A673 (cell line): ENCODE results near the gene IDE. TPM values are rescaled to one million over a fixed set of nuclear protein-coding genes. Genes with fewer than 3 reads are reported as not detected.
"Not testable (repeated sequence)": the region's sequence is repeated elsewhere in the genome, so short reads cannot be mapped to it uniquely, and the experiment has no call there.

Experiments used
- BruUV-seq: library from RNA; stranded (reverse); fragments of 400-500 nt; replicated peaks from 2 replicates; lab custom pipeline; 2021; lab: Mats Ljungman, UMichigan
- CTCF ChIA-PET: fragments of 300-600 bp; sonication (Branson Sonifier 250); formaldehyde crosslinking; loops from one replicate; lab custom pipeline; 2022; ENCODE audit warnings: antibody characterized with exemption; lab: Charles Lee
- POLR2A ChIA-PET: fragments of 300-600 bp; sonication (Branson Sonifier 250); formaldehyde crosslinking; loops from one replicate; lab custom pipeline; 2022; ENCODE audit warnings: antibody characterized with exemption; ENCODE audit not compliant: low non-redundant PET; lab: Charles Lee
- DNase-seq: peaks from one replicate; pipeline ENCODE4 v3.0.0-alpha.2; 2015; ENCODE audit warnings: low spot score
- H3K27ac ChIP-seq: fragments of 200-600 bp; sonication (generic); 2 replicates; pipeline ENCODE4 v1.5.1; 2016; ENCODE audit warnings: mixed run types, low read depth, mild to moderate bottlenecking, mixed read lengths, antibody characterized with exemption, low read length; ENCODE audit not compliant: poor library complexity, severe bottlenecking
- H3K27me3 ChIP-seq: fragments of 200-600 bp; sonication (generic); replicated peaks from 2 replicates; pipeline ENCODE4 v1.6.1; 2017; ENCODE audit warnings: mixed run types, low read depth, mild to moderate bottlenecking, mixed read lengths, antibody characterized with exemption, low read length; ENCODE audit not compliant: insufficient read depth, poor library complexity
- H3K36me3 ChIP-seq: fragments of 200-600 bp; sonication (generic); 2 replicates; pipeline ENCODE4 v1.6.1; 2016; ENCODE audit warnings: mixed run types, mild to moderate bottlenecking, mixed read lengths, antibody characterized with exemption, low read length; ENCODE audit not compliant: insufficient read depth, poor library complexity, severe bottlenecking
- H3K4me1 ChIP-seq: fragments of 200-600 bp; sonication (generic); 2 replicates; pipeline ENCODE4 v1.6.1; 2017; ENCODE audit warnings: mixed run types, mild to moderate bottlenecking, mixed read lengths, antibody characterized with exemption, low read length; ENCODE audit not compliant: insufficient read depth, poor library complexity, severe bottlenecking
- H3K4me3 ChIP-seq: fragments of 200-600 bp; sonication (generic); 2 replicates; pipeline ENCODE4 v1.5.1; 2016; ENCODE audit warnings: low read depth, mixed run types, mild to moderate bottlenecking, mixed read lengths, low read length; ENCODE audit not compliant: poor library complexity, severe bottlenecking
- H3K9me3 ChIP-seq: fragments of 200-600 bp; sonication (generic); 2 replicates; pipeline ENCODE4 v1.6.1; 2016; ENCODE audit warnings: mixed run types, low read depth, mild to moderate bottlenecking, mixed read lengths, antibody characterized with exemption, low read length; ENCODE audit not compliant: poor library complexity, severe bottlenecking
- EZH2 ChIP-seq: fragments of 200-600 bp; sonication (generic); IDR thresholded peaks from 2 replicates; pipeline ENCODE4 v1.6.1; 2017; ENCODE audit warnings: borderline replicate concordance, low read depth, mild to moderate bottlenecking, mixed read lengths, antibody characterized with exemption, low read length; ENCODE audit not compliant: poor library complexity, severe bottlenecking
- intact Hi-C: fragments of 100-400 bp; cut with micrococcal nuclease; formaldehyde crosslinking; loops from one replicate; pipeline ENCODE4 v1.10.0; 2022; ENCODE audit not compliant: unreplicated experiment
- total RNA-seq: library from RNA; stranded (reverse); gene quantifications from 2 replicates; pipeline ENCODE4 v1.2.3, GENCODE V29; 2021
- TF ChIP-seq, protein P1 (sequence below): fragments of 300-800, 200-600 bp; sonication (generic); conservative IDR thresholded peaks from 2 replicates; pipeline ENCODE4 v1.5.1; 2017; ENCODE audit warnings: low read depth, mild to moderate bottlenecking, antibody characterized with exemption, low read length, moderate library complexity, mixed read lengths

The IDE gene
- total RNA-seq, 1 experiment from 2014 or later: 87.8 TPM

DNA sequence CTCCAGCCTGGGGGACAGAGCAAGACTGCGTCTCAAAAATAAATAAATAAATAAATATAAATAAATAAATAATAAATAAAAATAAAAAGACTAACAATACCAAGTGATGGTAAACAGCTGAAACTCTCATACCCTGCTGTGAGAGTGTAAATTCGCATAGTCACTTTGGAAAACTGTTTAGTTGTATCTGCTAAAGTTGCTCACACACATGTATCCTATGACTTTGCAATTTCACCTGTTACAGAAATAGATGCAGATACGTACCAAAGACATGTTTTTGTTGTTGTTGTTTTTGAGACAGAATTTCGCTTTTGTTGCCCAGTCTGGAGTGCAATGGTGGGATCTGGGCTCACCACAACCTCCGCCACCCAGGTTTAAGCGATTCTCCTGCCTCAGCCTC, 135.7 kb downstream of the IDE start:
- BruUV-seq: no TSS peak
- ChIA-PET CTCF (no interaction called here), POLR2A (no interaction called here)
- Histone ChIP-seq H3K4me3 (no peak overlapping the region), H3K27ac (no peak overlapping the region), H3K27me3 (no peaks in the 10 kb centered on the region), H3K9me3 (no peaks in the 10 kb centered on the region), H3K4me1 (no peaks in the 10 kb centered on the region), H3K36me3 (no peaks in the 10 kb centered on the region)
- DNase-seq: no peak
- TF ChIP-seq, protein P1, sequence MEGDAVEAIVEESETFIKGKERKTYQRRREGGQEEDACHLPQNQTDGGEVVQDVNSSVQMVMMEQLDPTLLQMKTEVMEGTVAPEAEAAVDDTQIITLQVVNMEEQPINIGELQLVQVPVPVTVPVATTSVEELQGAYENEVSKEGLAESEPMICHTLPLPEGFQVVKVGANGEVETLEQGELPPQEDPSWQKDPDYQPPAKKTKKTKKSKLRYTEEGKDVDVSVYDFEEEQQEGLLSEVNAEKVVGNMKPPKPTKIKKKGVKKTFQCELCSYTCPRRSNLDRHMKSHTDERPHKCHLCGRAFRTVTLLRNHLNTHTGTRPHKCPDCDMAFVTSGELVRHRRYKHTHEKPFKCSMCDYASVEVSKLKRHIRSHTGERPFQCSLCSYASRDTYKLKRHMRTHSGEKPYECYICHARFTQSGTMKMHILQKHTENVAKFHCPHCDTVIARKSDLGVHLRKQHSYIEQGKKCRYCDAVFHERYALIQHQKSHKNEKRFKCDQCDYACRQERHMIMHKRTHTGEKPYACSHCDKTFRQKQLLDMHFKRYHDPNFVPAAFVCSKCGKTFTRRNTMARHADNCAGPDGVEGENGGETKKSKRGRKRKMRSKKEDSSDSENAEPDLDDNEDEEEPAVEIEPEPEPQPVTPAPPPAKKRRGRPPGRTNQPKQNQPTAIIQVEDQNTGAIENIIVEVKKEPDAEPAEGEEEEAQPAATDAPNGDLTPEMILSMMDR: no peak
- intact Hi-C loops: loop anchor here (10.0 kb wide), 2 partner anchors 223 to 673 kb away; no protein-coding TSS in a partner anchor

DNA sequence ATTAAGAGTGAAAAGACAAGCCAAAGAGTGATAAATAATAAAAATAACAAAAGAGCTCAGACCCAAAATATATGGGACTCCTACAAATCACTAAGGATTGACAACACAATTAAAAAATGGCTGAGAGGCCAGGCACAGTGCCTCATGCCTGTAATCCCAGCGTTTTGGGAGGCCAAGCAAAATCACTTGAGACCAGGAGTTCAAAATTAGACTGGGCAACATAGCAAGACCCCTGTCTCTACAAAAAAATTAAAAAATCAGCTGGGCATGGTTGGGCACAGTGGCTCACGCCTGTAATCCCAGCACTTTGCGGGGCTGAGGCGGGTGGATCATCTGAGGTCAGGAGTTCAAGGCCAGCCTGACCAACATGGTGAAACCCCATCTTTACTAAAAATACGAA, 137.3 kb downstream of the IDE start:
- TF ChIP-seq EZH2: no peak
- TF ChIP-seq, protein P1: no peak
- H3K4me3 ChIP-seq: no peak overlapping the region
- no peak overlapping the region for H3K27ac ChIP-seq
- no peaks in the 10 kb centered on the region for H3K27me3 ChIP-seq
- intact Hi-C loops: loop anchor here (10.0 kb wide), 2 partner anchors 222 to 672 kb away; no protein-coding TSS in a partner anchor
- BruUV-seq: no TSS peak
- CTCF ChIA-PET: no interaction called here
- DNase-seq: no peak
- H3K9me3 ChIP-seq: no peaks in the 10 kb centered on the region
- H3K4me1 ChIP-seq: no peaks in the 10 kb centered on the region
- POLR2A ChIA-PET: no interaction called here
- H3K36me3 ChIP-seq: no peaks in the 10 kb centered on the region

GRCh38 chr10:92436065-92436464, 137.8 kb downstream of the IDE start:
- intact Hi-C loops: loop anchor here (10.0 kb wide), 2 partner anchors 221 to 671 kb away; no protein-coding TSS in a partner anchor
- H3K4me3 ChIP-seq, H3K27ac ChIP-seq, CTCF ChIA-PET, H3K9me3 ChIP-seq, BruUV-seq, POLR2A ChIA-PET, H3K4me1 ChIP-seq, DNase-seq, H3K27me3 ChIP-seq, H3K36me3 ChIP-seq: not testable (repeated sequence)

DNA sequence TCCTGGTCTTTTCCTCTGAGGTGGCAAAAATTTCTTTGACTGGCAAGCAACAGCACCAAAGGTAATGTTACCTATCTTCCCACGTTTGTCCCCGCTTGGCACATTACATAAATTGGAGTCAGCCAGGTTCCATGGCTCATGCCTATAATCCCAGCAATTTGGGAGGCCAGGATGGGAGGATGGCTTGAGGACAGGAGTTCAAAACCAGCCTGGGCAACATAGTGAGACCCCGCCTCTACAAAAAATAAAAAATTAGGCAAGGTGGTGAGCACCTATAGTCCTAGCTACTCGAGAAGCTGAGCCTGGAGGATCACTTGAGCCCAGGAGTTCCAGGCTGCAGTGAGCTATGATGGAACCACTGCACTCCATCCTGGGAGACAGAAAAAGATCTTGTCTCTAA, 139.5 kb downstream of the IDE start:
- no peak for TF ChIP-seq EZH2
- TF ChIP-seq, protein P1: no peak
- no peaks in the 10 kb centered on the region for H3K4me1 ChIP-seq
- no peak overlapping the region for H3K27ac ChIP-seq
- H3K9me3 ChIP-seq: no peaks in the 10 kb centered on the region
- intact Hi-C loops: loop anchor here (10.0 kb wide), 2 partner anchors 220 to 670 kb away; no protein-coding TSS in a partner anchor
- no TSS peak for BruUV-seq
- H3K27me3 ChIP-seq: no peaks in the 10 kb centered on the region
- POLR2A ChIA-PET: no interaction called here
- no peaks in the 10 kb centered on the region for H3K36me3 ChIP-seq
- no peak overlapping the region for H3K4me3 ChIP-seq
- DNase-seq: no peak
- CTCF ChIA-PET: interaction anchor here (0.6 to 0.8 kb wide), 2 partner anchors 275 to 347 kb away, joined by 3 to 4 read pairs; no protein-coding TSS in a partner anchor
